HG03565 (cell line): ENCODE data around the gene ADAMTS17.

Source experiments
- ATAC-seq: cut with Tn5 transposase; IDR thresholded peaks from one replicate; pipeline ENCODE4 v1.9.1; 2021; ENCODE audit warnings: mild to moderate bottlenecking, moderate library complexity; ENCODE audit not compliant: unreplicated experiment

The ADAMTS17 gene

GRCh38 chr15:100204771-100205170, 137.0 kb downstream of the ADAMTS17 start:
- ATAC-seq, result no peak

- ATAC-seq, result no peak
Observed at GRCh38 chr15:100204211-100204610, 137.6 kb downstream of the ADAMTS17 start.

- ATAC-seq, result no peak
Observed at GRCh38 chr15:100202309-100202960, 139.3 kb downstream of the ADAMTS17 start.

GRCh38 chr15:100201376-100202280, 140.1 kb downstream of the ADAMTS17 start:
- no peak for ATAC-seq

GRCh38 chr15:100200287-100200880, 141.4 kb downstream of the ADAMTS17 start:
- ATAC-seq, result no peak

- no peak for ATAC-seq
Observed at GRCh38 chr15:100199711-100200286, 142.0 kb downstream of the ADAMTS17 start.

- no peak for ATAC-seq
Observed at GRCh38 chr15:100198442-100198841, 143.3 kb downstream of the ADAMTS17 start.

GRCh38 chr15:100196326-100197058, 145.3 kb downstream of the ADAMTS17 start:
- ATAC-seq, result no peak

- ATAC-seq, result no peak
Observed at GRCh38 chr15:100194996-100195395, 146.8 kb downstream of the ADAMTS17 start.

GRCh38 chr15:100193277-100193860, 148.4 kb downstream of the ADAMTS17 start:
- no peak for ATAC-seq

GRCh38 chr15:100192097-100193080, 149.4 kb downstream of the ADAMTS17 start:
- ATAC-seq, result no peak

GRCh38 chr15:100191161-100191560, 150.6 kb downstream of the ADAMTS17 start:
- ATAC-seq, result no peak

GRCh38 chr15:100190675-100191074, 151.1 kb downstream of the ADAMTS17 start:
- no peak for ATAC-seq

GRCh38 chr15:100189849-100190248, 151.9 kb downstream of the ADAMTS17 start:
- ATAC-seq, result no peak

- ATAC-seq, result no peak
Observed at GRCh38 chr15:100189319-100189718, 152.5 kb downstream of the ADAMTS17 start.

GRCh38 chr15:100187677-100188076, 154.1 kb downstream of the ADAMTS17 start:
- ATAC-seq, result no peak

- no peak for ATAC-seq
Observed at GRCh38 chr15:100186960-100187359, 154.8 kb downstream of the ADAMTS17 start.

- ATAC-seq, result no peak
Observed at GRCh38 chr15:100186366-100186765, 155.4 kb downstream of the ADAMTS17 start.

- ATAC-seq, result no peak
Observed at GRCh38 chr15:100183921-100184495, 157.8 kb downstream of the ADAMTS17 start.
